WTC11 (cell line): ENCODE data around the gene CCDC69. TPM values are rescaled to one million over a fixed set of nuclear protein-coding genes. Genes with fewer than 3 reads are reported as not detected.

Source experiments
- ATAC-seq: fragments of 200-7000 bp; cut with Tn5 transposase; 2 replicates; pipeline ENCODE4 v1.10.0; 2021; ENCODE audit warnings: mild to moderate bottlenecking, moderate library complexity
- CTCF ChIA-PET: fragments of 300-600 bp; sonication (Branson Sonifier 250); formaldehyde crosslinking; loops from one replicate; lab custom pipeline; 2021; ENCODE audit warnings: antibody characterized with exemption; lab: Charles Lee
- POLR2A ChIA-PET: fragments of 350-600 bp; sonication (Branson Sonifier 250); formaldehyde crosslinking; loops from one replicate; lab custom pipeline; 2021; ENCODE audit warnings: antibody characterized with exemption; lab: Charles Lee
- DNase-seq: peaks from one replicate; pipeline ENCODE4 v3.0.0; 2021; ENCODE audit warnings: low spot score
- H3K27ac Mint-ChIP-seq: 2 replicates; pipeline ENCODE4 v1.8.0; 2021; ENCODE audit warnings: mixed read lengths
- H3K27me3 Mint-ChIP-seq: 2 replicates; pipeline ENCODE4 v1.8.0; 2021; ENCODE audit warnings: low read depth, mild to moderate bottlenecking, moderate library complexity, mixed read lengths
- H3K36me3 Mint-ChIP-seq: 2 replicates; pipeline ENCODE4 v1.8.0; 2021; ENCODE audit warnings: mixed read lengths
- H3K4me1 Mint-ChIP-seq: 2 replicates; pipeline ENCODE4 v1.8.0; 2022; ENCODE audit warnings: mixed read lengths
- H3K4me3 Mint-ChIP-seq: 2 replicates; pipeline ENCODE4 v1.8.0; 2021; ENCODE audit warnings: mild to moderate bottlenecking, moderate library complexity, mixed read lengths
- H3K9me3 Mint-ChIP-seq: 2 replicates; pipeline ENCODE4 v1.8.0; 2021; ENCODE audit warnings: mixed read lengths
- JAZF1 ChIP-seq: fragments of 250-450 bp; sonication (Bioruptor Pico); IDR thresholded peaks from 2 replicates; pipeline ENCODE4 v1.9.0; 2021; ENCODE audit warnings: moderate library complexity, mild to moderate bottlenecking, inconsistent platforms
- NR2C2 ChIP-seq: sonication (generic); formaldehyde crosslinking; IDR thresholded peaks from 2 replicates; pipeline ENCODE4 v1.8.0; 2022; ENCODE audit warnings: mild to moderate bottlenecking, missing genetic modification reagents
- SOX15 ChIP-seq: fragments of 250-450 bp; sonication (Bioruptor Pico); IDR thresholded peaks from 2 replicates; pipeline ENCODE4 v1.9.0; 2021; ENCODE audit warnings: mild to moderate bottlenecking
- SP1 ChIP-seq: sonication (generic); formaldehyde crosslinking; conservative IDR thresholded peaks from 2 replicates; pipeline ENCODE4 v1.8.1; 2022; ENCODE audit warnings: missing genetic modification reagents
- TCF7 ChIP-seq: sonication (generic); formaldehyde crosslinking; IDR thresholded peaks from 2 replicates; pipeline ENCODE4 v1.8.0; 2022; ENCODE audit warnings: mild to moderate bottlenecking, low read depth, missing genetic modification reagents, moderate library complexity
- ZBTB21 ChIP-seq: sonication (generic); formaldehyde crosslinking; IDR thresholded peaks from 2 replicates; pipeline ENCODE4 v1.8.1; 2023; ENCODE audit warnings: mild to moderate bottlenecking, missing genetic modification reagents, borderline replicate concordance
- ZNF423 ChIP-seq: fragments of 250-450 bp; sonication (Bioruptor Pico); IDR thresholded peaks from 2 replicates; pipeline ENCODE4 v2.1.2; 2022; ENCODE audit warnings: mild to moderate bottlenecking, moderate library complexity
- total RNA-seq: library from RNA; stranded (reverse); gene quantifications from 3 replicates; pipeline ENCODE4 v1.2.3, GENCODE V29; 2021
- TF ChIP-seq, protein P1 (sequence below): sonication (generic); formaldehyde crosslinking; IDR thresholded peaks from 2 replicates; pipeline ENCODE4 v1.8.1; 2023; ENCODE audit warnings: mild to moderate bottlenecking, missing genetic modification reagents, moderate library complexity
- TF ChIP-seq, protein P2 (sequence below): sonication (generic); formaldehyde crosslinking; IDR thresholded peaks from 2 replicates; pipeline ENCODE4 v1.8.1; 2023; ENCODE audit warnings: mild to moderate bottlenecking, missing genetic modification reagents
- TF ChIP-seq, protein P3 (sequence below): fragments of 250-450 bp; sonication (Bioruptor Pico); IDR thresholded peaks from 2 replicates; pipeline ENCODE4 v1.9.0; 2021; ENCODE audit warnings: mild to moderate bottlenecking, borderline replicate concordance
- TF ChIP-seq, protein P4 (sequence below): sonication (generic); formaldehyde crosslinking; IDR thresholded peaks from 2 replicates; pipeline ENCODE4 v1.8.0; 2022; ENCODE audit warnings: mild to moderate bottlenecking, missing genetic modification reagents
- TF ChIP-seq, protein P5 (sequence below): sonication (generic); formaldehyde crosslinking; IDR thresholded peaks from 2 replicates; pipeline ENCODE4 v1.8.1; 2023; ENCODE audit warnings: mild to moderate bottlenecking, missing genetic modification reagents, moderate library complexity
- TF ChIP-seq, protein P6 (sequence below): sonication (generic); formaldehyde crosslinking; IDR thresholded peaks from 2 replicates; pipeline ENCODE4 v1.8.1; 2022; ENCODE audit warnings: low read depth, mild to moderate bottlenecking, moderate library complexity, missing genetic modification reagents, borderline replicate concordance
- TF ChIP-seq, protein P7 (sequence below): fragments of 250-450 bp; sonication (Bioruptor Pico); conservative IDR thresholded peaks from 2 replicates; pipeline ENCODE4 v1.9.0; 2021; ENCODE audit warnings: mild to moderate bottlenecking
- TF ChIP-seq, protein P8 (sequence below): sonication (generic); formaldehyde crosslinking; IDR thresholded peaks from 2 replicates; pipeline ENCODE4 v1.8.1; 2022; ENCODE audit warnings: mild to moderate bottlenecking, moderate library complexity, missing genetic modification reagents
- TF ChIP-seq, protein P9 (sequence below): sonication (generic); formaldehyde crosslinking; IDR thresholded peaks from 2 replicates; pipeline ENCODE4 v1.8.1; 2022; ENCODE audit warnings: missing genetic modification reagents, borderline replicate concordance

The CCDC69 gene
- total RNA-seq, 1 experiment from 2014 or later = 12.4 TPM

DNA sequence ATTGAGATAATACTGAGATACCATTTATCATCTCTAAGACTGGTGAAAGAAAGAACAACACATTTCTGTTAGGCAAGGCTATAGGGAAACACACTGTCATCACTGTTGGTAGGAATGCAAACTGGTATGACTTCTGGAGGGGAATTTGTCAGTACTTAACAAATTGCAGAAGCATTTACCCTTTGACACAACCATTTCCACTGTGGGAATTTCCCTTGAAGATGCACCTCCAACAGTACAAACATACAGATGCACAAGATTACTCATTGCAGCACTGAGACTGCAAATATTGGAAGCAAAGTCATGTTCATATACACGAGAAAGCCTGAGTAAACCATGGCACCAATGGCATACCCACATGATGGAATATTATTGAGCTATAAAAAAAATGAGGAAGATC is 46.7 kb upstream of the CCDC69 start (continued):
- TF ChIP-seq, protein P1, sequence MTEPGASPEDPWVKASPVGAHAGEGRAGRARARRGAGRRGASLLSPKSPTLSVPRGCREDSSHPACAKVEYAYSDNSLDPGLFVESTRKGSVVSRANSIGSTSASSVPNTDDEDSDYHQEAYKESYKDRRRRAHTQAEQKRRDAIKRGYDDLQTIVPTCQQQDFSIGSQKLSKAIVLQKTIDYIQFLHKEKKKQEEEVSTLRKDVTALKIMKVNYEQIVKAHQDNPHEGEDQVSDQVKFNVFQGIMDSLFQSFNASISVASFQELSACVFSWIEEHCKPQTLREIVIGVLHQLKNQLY (CRISPR knock-in tag) = no peak
- TF ChIP-seq, protein P2, sequence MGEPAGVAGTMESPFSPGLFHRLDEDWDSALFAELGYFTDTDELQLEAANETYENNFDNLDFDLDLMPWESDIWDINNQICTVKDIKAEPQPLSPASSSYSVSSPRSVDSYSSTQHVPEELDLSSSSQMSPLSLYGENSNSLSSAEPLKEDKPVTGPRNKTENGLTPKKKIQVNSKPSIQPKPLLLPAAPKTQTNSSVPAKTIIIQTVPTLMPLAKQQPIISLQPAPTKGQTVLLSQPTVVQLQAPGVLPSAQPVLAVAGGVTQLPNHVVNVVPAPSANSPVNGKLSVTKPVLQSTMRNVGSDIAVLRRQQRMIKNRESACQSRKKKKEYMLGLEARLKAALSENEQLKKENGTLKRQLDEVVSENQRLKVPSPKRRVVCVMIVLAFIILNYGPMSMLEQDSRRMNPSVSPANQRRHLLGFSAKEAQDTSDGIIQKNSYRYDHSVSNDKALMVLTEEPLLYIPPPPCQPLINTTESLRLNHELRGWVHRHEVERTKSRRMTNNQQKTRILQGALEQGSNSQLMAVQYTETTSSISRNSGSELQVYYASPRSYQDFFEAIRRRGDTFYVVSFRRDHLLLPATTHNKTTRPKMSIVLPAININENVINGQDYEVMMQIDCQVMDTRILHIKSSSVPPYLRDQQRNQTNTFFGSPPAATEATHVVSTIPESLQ (CRISPR knock-in tag) = no peak
- TF ChIP-seq NR2C2 (CRISPR knock-in tag) (no peak), TCF7 (CRISPR knock-in tag) (no peak), ZNF423 (CRISPR knock-in tag) (no peak)
- TF ChIP-seq, protein P3, sequence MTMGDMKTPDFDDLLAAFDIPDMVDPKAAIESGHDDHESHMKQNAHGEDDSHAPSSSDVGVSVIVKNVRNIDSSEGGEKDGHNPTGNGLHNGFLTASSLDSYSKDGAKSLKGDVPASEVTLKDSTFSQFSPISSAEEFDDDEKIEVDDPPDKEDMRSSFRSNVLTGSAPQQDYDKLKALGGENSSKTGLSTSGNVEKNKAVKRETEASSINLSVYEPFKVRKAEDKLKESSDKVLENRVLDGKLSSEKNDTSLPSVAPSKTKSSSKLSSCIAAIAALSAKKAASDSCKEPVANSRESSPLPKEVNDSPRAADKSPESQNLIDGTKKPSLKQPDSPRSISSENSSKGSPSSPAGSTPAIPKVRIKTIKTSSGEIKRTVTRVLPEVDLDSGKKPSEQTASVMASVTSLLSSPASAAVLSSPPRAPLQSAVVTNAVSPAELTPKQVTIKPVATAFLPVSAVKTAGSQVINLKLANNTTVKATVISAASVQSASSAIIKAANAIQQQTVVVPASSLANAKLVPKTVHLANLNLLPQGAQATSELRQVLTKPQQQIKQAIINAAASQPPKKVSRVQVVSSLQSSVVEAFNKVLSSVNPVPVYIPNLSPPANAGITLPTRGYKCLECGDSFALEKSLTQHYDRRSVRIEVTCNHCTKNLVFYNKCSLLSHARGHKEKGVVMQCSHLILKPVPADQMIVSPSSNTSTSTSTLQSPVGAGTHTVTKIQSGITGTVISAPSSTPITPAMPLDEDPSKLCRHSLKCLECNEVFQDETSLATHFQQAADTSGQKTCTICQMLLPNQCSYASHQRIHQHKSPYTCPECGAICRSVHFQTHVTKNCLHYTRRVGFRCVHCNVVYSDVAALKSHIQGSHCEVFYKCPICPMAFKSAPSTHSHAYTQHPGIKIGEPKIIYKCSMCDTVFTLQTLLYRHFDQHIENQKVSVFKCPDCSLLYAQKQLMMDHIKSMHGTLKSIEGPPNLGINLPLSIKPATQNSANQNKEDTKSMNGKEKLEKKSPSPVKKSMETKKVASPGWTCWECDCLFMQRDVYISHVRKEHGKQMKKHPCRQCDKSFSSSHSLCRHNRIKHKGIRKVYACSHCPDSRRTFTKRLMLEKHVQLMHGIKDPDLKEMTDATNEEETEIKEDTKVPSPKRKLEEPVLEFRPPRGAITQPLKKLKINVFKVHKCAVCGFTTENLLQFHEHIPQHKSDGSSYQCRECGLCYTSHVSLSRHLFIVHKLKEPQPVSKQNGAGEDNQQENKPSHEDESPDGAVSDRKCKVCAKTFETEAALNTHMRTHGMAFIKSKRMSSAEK (CRISPR knock-in tag) = no peak
- TF ChIP-seq, protein P4, sequence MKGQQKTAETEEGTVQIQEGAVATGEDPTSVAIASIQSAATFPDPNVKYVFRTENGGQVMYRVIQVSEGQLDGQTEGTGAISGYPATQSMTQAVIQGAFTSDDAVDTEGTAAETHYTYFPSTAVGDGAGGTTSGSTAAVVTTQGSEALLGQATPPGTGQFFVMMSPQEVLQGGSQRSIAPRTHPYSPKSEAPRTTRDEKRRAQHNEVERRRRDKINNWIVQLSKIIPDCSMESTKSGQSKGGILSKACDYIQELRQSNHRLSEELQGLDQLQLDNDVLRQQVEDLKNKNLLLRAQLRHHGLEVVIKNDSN = no peak
- TF ChIP-seq, protein P5, sequence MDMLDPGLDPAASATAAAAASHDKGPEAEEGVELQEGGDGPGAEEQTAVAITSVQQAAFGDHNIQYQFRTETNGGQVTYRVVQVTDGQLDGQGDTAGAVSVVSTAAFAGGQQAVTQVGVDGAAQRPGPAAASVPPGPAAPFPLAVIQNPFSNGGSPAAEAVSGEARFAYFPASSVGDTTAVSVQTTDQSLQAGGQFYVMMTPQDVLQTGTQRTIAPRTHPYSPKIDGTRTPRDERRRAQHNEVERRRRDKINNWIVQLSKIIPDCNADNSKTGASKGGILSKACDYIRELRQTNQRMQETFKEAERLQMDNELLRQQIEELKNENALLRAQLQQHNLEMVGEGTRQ (CRISPR knock-in tag) = no peak

DNA sequence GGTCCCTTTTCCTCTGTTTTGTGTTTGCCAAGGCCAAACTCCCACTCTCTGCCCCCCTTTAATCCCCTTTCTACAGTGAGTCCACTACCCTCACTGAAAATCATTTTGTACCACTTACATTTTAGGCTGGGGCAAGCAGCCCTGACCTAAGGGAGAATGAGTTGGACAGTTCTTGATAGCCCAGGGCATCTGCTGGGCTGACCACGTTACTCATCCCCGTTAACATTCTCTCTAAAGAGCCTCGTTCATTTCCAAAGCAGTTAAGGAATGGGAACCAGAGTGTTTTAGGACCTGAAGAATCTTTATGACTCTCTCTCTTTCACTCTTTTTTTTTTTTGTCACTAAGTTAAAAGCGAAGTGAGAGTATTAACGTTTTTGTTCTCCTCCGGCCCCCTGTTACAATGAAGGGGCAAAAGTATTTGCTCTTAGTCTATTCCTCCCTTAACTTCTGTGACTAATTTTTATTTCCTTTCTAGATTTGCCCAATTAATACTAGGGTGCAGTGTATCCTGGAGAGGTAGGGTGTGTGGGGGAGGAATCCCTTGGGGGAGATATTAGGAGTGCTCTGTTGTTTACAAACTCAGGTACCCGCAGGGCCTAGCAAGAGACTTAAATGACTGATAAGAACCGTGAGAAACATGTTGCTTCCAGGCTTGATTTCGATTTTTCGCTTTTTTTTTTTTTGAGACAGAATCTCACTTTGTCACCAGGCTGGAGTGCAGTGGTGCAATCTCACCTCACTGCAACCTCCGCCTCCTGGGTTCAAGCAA is 43.8 kb upstream of the CCDC69 start:
- H3K27ac Mint-ChIP-seq = no peak overlapping the region
- H3K36me3 Mint-ChIP-seq = peaks cover 17% of the 10 kb centered on the region
- no peak overlapping the region for H3K4me3 Mint-ChIP-seq
- POLR2A ChIA-PET = no interaction called here
- H3K4me1 Mint-ChIP-seq = peaks cover 5% of the 10 kb centered on the region; the same call in 1 of the 2 replicates
- no peaks in the 10 kb centered on the region for H3K27me3 Mint-ChIP-seq
- ATAC-seq (no peak), DNase-seq (no peak)
- TF ChIP-seq, protein P6, sequence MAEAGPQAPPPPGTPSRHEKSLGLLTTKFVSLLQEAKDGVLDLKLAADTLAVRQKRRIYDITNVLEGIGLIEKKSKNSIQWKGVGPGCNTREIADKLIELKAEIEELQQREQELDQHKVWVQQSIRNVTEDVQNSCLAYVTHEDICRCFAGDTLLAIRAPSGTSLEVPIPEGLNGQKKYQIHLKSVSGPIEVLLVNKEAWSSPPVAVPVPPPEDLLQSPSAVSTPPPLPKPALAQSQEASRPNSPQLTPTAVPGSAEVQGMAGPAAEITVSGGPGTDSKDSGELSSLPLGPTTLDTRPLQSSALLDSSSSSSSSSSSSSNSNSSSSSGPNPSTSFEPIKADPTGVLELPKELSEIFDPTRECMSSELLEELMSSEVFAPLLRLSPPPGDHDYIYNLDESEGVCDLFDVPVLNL = no peak
- no peak for TF ChIP-seq SP1
- TF ChIP-seq JAZF1 (CRISPR knock-in tag) = no peak
- TF ChIP-seq, protein P7, sequence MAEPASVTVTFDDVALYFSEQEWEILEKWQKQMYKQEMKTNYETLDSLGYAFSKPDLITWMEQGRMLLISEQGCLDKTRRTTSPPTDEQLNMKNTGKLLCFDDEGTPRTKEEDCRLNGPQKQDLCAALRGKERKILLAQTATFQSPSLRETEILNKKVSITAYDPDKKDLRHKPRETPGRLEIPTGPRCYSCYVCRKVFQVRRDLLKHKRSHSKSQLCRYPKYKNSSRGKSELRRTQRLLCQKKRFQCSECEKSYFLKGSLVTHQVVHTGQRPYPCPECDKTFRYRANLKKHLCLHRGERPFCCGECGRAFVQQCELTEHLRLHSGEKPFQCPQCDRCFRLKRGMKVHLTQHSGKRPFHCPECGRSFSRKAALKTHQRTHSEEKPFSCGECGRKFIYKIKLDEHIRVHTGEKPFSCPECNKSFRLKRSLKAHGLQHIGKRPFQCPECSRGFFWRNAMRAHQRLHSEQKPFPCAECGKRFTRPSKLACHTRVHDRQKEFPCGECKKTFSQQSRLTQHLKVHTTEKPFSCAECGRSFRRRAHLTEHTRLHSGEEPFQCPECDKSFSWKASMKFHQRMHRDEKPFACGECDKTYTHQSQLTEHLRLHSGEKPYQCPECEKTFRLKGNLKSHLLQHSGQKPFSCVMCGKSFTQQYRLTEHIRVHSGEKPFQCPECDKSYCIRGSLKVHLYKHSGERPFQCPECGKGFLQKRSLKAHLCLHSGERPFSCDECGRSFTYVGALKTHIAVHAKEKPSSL (CRISPR knock-in tag) = no peak
- TF ChIP-seq, protein P8, sequence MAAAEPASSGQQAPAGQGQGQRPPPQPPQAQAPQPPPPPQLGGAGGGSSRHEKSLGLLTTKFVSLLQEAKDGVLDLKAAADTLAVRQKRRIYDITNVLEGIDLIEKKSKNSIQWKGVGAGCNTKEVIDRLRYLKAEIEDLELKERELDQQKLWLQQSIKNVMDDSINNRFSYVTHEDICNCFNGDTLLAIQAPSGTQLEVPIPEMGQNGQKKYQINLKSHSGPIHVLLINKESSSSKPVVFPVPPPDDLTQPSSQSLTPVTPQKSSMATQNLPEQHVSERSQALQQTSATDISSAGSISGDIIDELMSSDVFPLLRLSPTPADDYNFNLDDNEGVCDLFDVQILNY = no peak
- TF ChIP-seq, protein P9, sequence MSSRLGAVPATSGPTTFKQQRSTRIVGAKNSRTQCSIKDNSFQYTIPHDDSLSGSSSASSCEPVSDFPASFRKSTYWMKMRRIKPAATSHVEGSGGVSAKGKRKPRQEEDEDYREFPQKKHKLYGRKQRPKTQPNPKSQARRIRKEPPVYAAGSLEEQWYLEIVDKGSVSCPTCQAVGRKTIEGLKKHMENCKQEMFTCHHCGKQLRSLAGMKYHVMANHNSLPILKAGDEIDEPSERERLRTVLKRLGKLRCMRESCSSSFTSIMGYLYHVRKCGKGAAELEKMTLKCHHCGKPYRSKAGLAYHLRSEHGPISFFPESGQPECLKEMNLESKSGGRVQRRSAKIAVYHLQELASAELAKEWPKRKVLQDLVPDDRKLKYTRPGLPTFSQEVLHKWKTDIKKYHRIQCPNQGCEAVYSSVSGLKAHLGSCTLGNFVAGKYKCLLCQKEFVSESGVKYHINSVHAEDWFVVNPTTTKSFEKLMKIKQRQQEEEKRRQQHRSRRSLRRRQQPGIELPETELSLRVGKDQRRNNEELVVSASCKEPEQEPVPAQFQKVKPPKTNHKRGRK (CRISPR knock-in tag) = no peak
- no peak for TF ChIP-seq SOX15
- TF ChIP-seq, protein P4 = no peak
- TF ChIP-seq ZBTB21 (CRISPR knock-in tag) = no peak
- no peaks in the 10 kb centered on the region for H3K9me3 Mint-ChIP-seq
- CTCF ChIA-PET = no interaction called here
